ENCODE measurements around the gene CLNK. TPM values are rescaled to one million over a fixed set of nuclear protein-coding genes. Genes with fewer than 3 reads are reported as not detected.

CLNK gene
- total and polyA plus RNA-seq, 2 of the 13 experiments (the other 11 are each of a cell fraction or from before 2014, with no cell fraction given), result not detected

DNA sequence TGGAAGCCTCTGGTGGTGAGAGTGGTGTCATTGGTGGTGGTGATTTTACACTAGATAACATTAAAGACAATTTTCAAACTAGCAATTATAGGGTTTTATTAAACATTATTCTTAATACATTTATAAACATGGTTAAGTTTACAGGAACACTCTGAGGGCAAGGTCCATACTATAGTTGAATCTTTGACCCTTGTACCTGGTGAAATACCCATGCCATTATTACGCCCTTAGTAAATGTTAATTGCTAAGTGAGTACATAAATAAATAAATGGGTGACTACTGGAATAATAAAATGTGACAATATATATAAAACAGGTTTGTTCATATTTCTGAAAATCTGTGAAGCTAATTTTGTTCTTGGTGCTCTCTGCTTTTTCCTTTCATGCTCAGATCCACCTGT is 13.6 kb upstream of the CLNK start:
- no peaks in the 10 kb centered on the region for H3K27me3 ChIP-seq (ENCODE audit: control insufficient read depth in 1 of 2, insufficient read depth in 2 of 2, low read length in 2 of 2)
- no peak overlapping the region for H3K4me2 ChIP-seq (ENCODE audit: low read depth, low read length)
- H3K9ac ChIP-seq (ENCODE audit: insufficient read depth, low read depth, low read length), result no peak overlapping the region
- no peaks in the 10 kb centered on the region for H3K9me3 ChIP-seq (ENCODE audit: low read length)
- WGBS (ENCODE audit: low lambda C conversion rate), result 9% methylated on average over 1 of the region's 1 CpG
- TF ChIP-seq ZFP41 (CRISPR knock-in tag; IDR thresholded peaks at IDR 0.05; ENCODE audit: borderline replicate concordance) (no peak), SP4 (CRISPR knock-in tag; IDR thresholded peaks at IDR 0.05) (no peak), TOE1 (CRISPR knock-in tag; IDR thresholded peaks at IDR 0.05) (no peak), ZFP82 (CRISPR knock-in tag; IDR thresholded peaks at IDR 0.05; ENCODE audit: borderline replicate concordance) (no peak), ZNF574 (CRISPR knock-in tag; IDR thresholded peaks at IDR 0.05) (no peak), U2AF2 (IDR thresholded peaks at IDR 0.05; ENCODE audit: low read depth, low read length) (no peak), REPIN1 (CRISPR knock-in tag; IDR thresholded peaks at IDR 0.05; ENCODE audit: borderline replicate concordance, low read depth) (no peak), MXD4 (CRISPR knock-in tag; IDR thresholded peaks at IDR 0.05) (no peak), EED (CRISPR knock-in tag; IDR thresholded peaks at IDR 0.05) (no peak), FOXP1 (IDR thresholded peaks at IDR 0.05) (no peak), FOXP1 (CRISPR knock-in tag; IDR thresholded peaks at IDR 0.05) (no peak)
- no peaks in the 10 kb centered on the region for H3K36me3 ChIP-seq (replicated peaks in 1 of 2; ENCODE audit: control insufficient read depth in 1 of 2, insufficient read depth in 2 of 2, low read length in 2 of 2)
- no peak for DNase-seq (ENCODE audit: low spot score)
- FAIRE-seq, result no peak
- POLR2A ChIA-PET, result no interaction called here
- H3K4me3 ChIP-seq (replicated peaks in 1 of 3; ENCODE audit: insufficient read depth in 1 of 3, low read depth in 2 of 3, low read length in 3 of 3), result no peak overlapping the region
- no peaks in the 10 kb centered on the region for H3K79me2 ChIP-seq (ENCODE audit: insufficient read depth, low read length)
- intact Hi-C loops (cut with micrococcal nuclease; ENCODE audit: unreplicated experiment) (no loop called here), in situ Hi-C loops (cut with HindIII; ENCODE audit: extremely low pct_ligation_motif_present, low pct_unique_long_range_greater_than_20kb) (no loop called here)
- CTCF ChIA-PET (ENCODE audit: low intra/inter-chr PET ratio, low total read pairs), result no interaction called here
- H3K4me1 ChIP-seq (ENCODE audit: insufficient read depth, low read length), result no peaks in the 10 kb centered on the region
- H3K27ac ChIP-seq (ENCODE audit: extremely low read length, insufficient read depth, low read length), result no peak overlapping the region
- H2AFZ ChIP-seq (ENCODE audit: low read length), result no peak overlapping the region
- BruUV-seq (replicated peaks), result no TSS peak
- H4K20me1 ChIP-seq (ENCODE audit: insufficient read depth, low read length), result no peaks in the 10 kb centered on the region
- ATAC-seq, result no peak
